MV-4-11 (cell line): ENCODE results near the gene ARAP1.

ENCODE experiments used
- DNase-seq: peaks from one replicate; lab custom pipeline; 2025; lab: John Stamatoyannopoulos, UW

Gene ARAP1

GRCh38 chr11:72724851-72725723, 27.1 kb downstream of the ARAP1 start:
- peak; percentile 72 for DNase-seq

DNA sequence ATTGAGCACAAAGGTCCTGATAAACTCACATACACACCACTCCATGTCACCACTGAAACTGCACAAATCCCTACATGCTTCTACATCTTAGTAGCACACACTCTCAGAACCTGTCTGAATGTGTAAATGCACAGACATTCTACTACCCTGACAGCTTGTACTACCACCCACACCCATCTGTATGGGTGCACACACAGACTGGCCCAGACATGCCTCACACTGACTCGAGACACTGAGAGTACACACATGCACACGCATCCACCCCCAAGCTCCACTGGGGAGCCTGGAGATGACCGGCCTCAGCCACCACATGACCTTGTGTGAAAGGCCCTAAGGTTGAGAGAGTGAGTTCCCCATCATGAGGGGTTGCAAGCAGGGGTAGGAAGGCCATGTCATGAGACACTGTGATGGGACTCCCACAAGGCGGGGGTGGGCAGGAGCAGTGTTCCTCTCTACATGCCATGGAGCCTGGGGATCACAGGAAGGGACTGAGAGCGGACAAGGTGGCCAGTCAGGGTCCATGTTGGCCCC, 28.1 kb downstream of the ARAP1 start:
- no peak for DNase-seq

- no peak for DNase-seq
These were observed 28.7 kb downstream of the ARAP1 start for GRCh38 chr11:72723508-72723907.

DNA sequence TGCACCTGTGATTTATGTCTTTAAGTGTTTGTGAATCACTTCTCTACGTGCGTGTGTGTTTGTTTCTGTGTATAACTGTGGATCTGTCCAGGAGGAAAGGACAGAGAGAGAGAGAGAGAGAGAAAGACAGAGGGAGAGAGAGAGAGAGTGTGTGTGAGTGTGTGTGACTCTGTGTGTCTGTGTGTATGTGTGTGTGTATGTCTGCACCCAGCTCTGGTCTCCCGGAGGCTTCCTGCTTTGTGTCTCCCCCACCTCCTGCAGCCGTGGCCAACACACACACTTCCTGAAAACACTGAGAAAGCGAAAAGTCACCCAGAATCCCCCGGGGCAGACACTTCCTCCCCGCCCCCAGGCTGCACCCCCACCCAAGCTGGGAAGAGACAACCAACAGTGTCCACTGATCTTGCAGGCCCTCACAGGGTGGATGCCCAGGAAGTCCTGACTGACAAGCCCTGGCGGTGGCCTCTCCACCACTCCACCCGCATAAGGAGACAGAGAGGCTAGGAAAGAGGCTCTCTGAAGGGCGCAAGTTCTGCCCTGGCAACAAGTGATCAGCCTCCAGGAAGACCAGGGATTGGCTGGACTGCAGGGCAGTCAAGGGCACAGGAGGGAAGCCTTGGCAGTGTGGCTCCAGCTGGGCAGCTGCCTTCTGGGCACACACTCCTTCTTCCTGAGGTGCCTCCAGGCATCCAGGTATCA, 30.0 kb downstream of the ARAP1 start:
- DNase-seq: peak; percentile 90

DNA sequence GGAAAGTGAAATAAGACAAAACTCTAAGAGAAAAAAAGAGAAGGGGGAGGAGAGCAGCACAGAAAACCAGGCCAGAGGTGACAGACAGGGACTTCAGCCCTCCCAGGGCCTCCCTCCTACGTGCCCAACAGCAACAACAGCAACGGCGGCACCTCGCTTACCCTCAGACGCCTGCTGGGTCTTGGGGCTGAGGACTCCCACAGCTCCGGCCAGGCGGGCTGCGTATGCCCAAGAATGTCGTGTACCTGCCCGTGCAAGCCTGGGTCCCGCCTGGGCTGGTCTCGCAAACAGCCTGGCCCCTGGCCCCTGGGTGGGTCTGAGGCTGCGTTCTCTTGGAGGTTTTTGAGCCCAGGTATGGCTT, 30.5 kb downstream of the ARAP1 start:
- no peak for DNase-seq

- no peak for DNase-seq
These were observed 30.9 kb downstream of the ARAP1 start for GRCh38 chr11:72721276-72721675.

GRCh38 chr11:72720784-72721183, 31.4 kb downstream of the ARAP1 start:
- DNase-seq: no peak

DNA sequence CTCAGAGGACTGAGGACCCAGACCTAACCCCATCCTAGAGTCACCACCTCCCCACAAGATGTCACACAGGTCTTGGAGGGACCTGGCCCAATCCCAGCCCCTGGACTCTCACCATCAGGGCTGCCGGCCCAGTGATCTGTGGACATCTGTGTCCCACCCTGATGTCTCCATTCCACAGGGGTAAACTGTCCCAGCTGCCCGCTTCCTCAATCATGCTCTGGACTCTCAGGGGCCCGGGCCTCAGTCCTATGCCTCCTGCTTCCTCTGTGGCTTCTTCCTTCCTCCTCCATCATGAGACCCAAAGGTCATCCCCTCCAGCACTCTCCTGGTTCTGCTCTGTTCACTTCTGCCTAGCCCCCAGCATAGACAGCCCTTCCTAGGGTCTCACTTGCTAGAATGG, 32.2 kb downstream of the ARAP1 start:
- peak; percentile 60 for DNase-seq

DNA sequence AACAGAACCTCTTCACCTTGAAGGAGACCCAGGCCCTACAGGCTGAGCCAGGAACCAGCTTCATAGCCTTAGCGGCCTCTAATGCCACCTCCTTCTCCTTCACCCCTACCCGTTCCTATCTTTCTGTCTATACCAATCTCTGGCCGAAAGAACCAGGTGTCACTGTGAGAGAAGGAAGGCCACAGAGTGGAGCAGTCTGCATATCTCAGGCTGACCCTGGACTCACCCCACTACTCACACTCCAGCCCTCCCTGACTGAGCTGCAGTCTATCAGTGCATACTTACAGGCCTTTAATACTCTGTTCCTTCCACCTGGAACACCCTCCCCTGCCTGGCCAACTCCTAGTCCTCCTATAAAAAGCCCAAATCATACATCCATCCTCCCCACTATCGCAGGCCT, 32.7 kb downstream of the ARAP1 start:
- DNase-seq: no peak

DNA sequence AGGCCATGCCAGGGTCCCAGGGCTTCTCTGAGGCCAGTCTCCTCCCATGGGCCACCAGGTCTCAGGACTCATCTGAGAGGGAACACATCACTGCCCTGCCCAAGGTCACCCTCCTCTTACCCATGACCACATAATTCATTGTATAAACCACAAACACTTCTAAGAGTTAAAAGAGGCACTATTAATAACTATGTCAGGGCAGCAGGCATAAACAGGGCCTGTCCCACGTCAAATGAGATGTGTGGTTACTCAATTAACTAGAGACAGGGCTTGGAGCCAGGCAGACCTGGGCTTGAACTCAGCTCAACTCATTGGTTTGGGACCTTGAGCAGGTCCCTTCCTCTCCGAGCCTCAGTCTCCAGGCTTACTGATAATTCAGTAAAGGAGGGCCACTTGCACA, 33.1 kb downstream of the ARAP1 start:
- DNase-seq: peak; percentile 68

GRCh38 chr11:72718101-72718501, 34.1 kb downstream of the ARAP1 start:
- DNase-seq: no peak

DNA sequence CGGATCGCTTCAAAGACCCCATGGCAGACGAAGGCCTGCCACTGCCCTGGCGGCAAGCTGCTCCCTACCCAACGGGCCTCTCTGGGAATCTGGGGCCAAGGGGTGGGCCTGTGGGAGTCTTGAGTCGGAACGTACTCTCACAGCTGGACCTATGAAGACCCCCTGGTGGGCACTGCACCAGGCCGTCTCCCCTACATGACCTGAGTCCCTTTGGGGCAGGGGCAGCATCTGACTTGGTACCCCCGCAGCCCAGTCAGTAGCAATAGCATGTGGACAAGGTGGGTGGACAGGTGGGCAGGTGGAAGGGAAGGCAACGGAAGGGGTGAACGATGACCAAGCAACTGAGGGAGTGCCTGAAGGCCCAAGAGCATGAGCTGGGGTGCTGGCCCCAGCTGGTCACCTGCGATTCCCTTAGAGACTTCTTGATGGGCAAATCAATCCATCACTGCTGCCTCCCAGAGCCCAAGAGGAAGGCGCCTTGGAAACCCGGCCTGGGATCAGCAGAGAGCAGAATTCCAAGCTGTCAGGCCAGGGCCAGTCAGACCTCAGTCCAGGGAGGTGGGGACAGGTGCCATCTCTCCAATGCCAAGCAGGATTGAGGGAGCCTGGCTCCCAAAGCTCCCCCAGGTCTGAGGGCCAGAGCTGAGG, 35.3 kb downstream of the ARAP1 start:
- DNase-seq: no peak

GRCh38 chr11:72716290-72716689, 35.9 kb downstream of the ARAP1 start:
- no peak for DNase-seq

DNA sequence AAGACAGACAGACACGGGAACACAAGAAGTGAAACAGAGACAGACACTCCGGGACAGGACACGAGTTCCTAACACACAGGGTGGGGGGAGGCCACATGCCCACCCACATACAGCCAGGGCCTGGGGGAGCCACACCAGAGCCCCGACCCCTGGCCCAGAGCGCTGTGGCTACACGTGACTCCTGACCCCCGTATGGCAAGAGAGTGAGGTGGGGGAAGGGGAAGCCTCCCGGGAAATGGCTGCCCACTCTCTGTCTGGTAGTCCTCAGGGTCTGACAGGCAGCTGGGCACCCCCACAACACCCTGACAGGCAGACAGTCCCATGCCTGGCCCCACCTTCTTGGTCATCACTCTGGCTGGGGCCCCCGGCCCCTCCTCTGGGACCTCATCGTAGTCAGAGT, 39.4 kb downstream of the ARAP1 start:
- no peak for DNase-seq

GRCh38 chr11:72712168-72712751, 39.9 kb downstream of the ARAP1 start:
- peak; percentile 67 for DNase-seq

- no peak for DNase-seq
These were observed 41.1 kb downstream of the ARAP1 start for GRCh38 chr11:72711141-72711540.

- no peak for DNase-seq
These were observed 41.9 kb downstream of the ARAP1 start for GRCh38 chr11:72710278-72710677.

GRCh38 chr11:72709478-72710238, 42.5 kb downstream of the ARAP1 start:
- DNase-seq: no peak

DNA sequence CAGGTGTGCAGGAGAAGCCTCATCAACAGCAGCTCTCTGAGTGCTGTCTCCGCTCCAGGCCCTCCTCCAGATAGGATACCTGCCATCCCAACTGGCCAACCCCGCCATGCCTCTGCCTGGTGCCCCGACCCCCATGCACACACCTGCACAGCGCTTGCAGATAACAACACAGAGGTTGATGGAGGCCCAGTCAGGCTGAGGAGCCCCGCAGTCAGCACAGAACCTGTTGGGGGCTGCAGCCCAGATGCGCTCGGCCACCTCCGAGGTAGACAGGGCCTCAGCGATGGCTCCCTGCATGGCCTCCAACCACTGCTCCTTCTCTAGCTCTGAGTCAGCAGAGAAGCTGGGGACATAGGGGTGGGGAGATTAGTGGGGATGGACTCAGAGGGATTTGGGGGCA, 45.2 kb downstream of the ARAP1 start:
- no peak for DNase-seq

- no peak for DNase-seq
These were observed 45.6 kb downstream of the ARAP1 start for GRCh38 chr11:72706579-72706978.
